CD4-positive, alpha-beta T cell (primary cell): ENCODE measurements around the gene COQ8B. TPM values are rescaled to one million over a fixed set of nuclear protein-coding genes. Genes with fewer than 3 reads are reported as not detected.

Experiments used
- ATAC-seq: fragments of 200-7000 bp; cut with Tn5 transposase; one replicate; pipeline ENCODE4 v1.10.0; 2022; ENCODE audit warnings: mild to moderate bottlenecking; ENCODE audit not compliant: poor library complexity
- CTCF ChIA-PET: fragments of 350-600 bp; sonication (Branson Sonifier 250); formaldehyde crosslinking; loops from one replicate; lab custom pipeline; 2021; ENCODE audit warnings: antibody characterized with exemption, inconsistent platforms; lab: Charles Lee
- POLR2A ChIA-PET: fragments of 350-600 bp; sonication (Branson Sonifier 250); formaldehyde crosslinking; loops from one replicate; lab custom pipeline; 2021; ENCODE audit warnings: antibody characterized with exemption, inconsistent platforms; lab: Charles Lee
- DNase-seq, 14 experiments: peaks; one replicate each; pipeline ENCODE4 v3.0.0-alpha.2; 2013 to 2020; ENCODE audit warnings: mixed read lengths in 2 of 14
- H3K27ac ChIP-seq, 2 donors: one replicate each; pipeline versions ENCODE4 v1.5.1 to v1.7.0; 2013; ENCODE audit warnings: low read length in 2 of 2, low read depth in 1 of 2, mild to moderate bottlenecking in 1 of 2
- H3K27me3 ChIP-seq, 2 experiments: 1 replicate in 1 of 2; 2 replicates in 1 of 2; pipeline versions ENCODE4 v1.6.1 to v1.7.0; 2013; ENCODE audit warnings: low read length in 2 of 2, control low read depth in 1 of 2, mild to moderate bottlenecking in 1 of 2, moderate library complexity in 1 of 2; ENCODE audit not compliant: insufficient read depth in 2 of 2, control insufficient read depth in 1 of 2
- H3K36me3 ChIP-seq: one replicate; pipeline ENCODE4 v1.6.1; 2013; ENCODE audit warnings: low read length, control low read depth; ENCODE audit not compliant: insufficient read depth
- H3K4me1 ChIP-seq: one replicate; pipeline ENCODE4 v1.6.1; 2013; ENCODE audit warnings: low read length, control low read depth; ENCODE audit not compliant: insufficient read depth
- H3K4me3 ChIP-seq: one replicate; pipeline ENCODE4 v1.5.1; 2013; ENCODE audit warnings: mild to moderate bottlenecking, low read length, moderate library complexity
- H3K9me3 ChIP-seq, 2 experiments: 1 replicate in 1 of 2; 2 replicates in 1 of 2; pipeline versions ENCODE4 v1.6.1 to v1.7.0; 2013; ENCODE audit warnings: low read length in 2 of 2, mild to moderate bottlenecking in 2 of 2, control low read depth in 1 of 2, moderate library complexity in 1 of 2; ENCODE audit not compliant: control insufficient read depth in 1 of 2, insufficient read depth in 1 of 2
- H3K27ac Mint-ChIP-seq: one replicate; pipeline ENCODE4 v1.8.0; 2020; ENCODE audit warnings: mixed read lengths
- H3K27me3 Mint-ChIP-seq: one replicate; pipeline ENCODE4 v1.8.0; 2021; ENCODE audit warnings: mixed read lengths
- H3K36me3 Mint-ChIP-seq: one replicate; pipeline ENCODE4 v1.8.0; 2021; ENCODE audit warnings: low read depth, mixed read lengths
- H3K4me1 Mint-ChIP-seq: one replicate; pipeline ENCODE4 v1.8.0; 2021; ENCODE audit warnings: low read depth, mixed read lengths
- H3K4me3 Mint-ChIP-seq: one replicate; pipeline ENCODE4 v1.8.0; 2020; ENCODE audit warnings: mild to moderate bottlenecking, mixed read lengths
- H3K9me3 Mint-ChIP-seq: one replicate; pipeline ENCODE4 v1.8.0; 2020; ENCODE audit warnings: mixed read lengths
- intact Hi-C, 2 experiments: fragments of 100-400 bp; cut with DNase I in 1 of 2; cut with micrococcal nuclease in 1 of 2; formaldehyde crosslinking; loops; one replicate each; pipeline versions ENCODE4 v1.15.1 to v1.9.0; 2023 to 2025; cut with DNase I, micrococcal nuclease
- total RNA-seq, 174 experiments: library from RNA in 2 of 174; stranded (reverse) in 2 of 174; gene quantifications; one replicate each; pipeline ENCODE4 v1.2.3 and lab custom pipeline; 2021 to 2026
- TF ChIP-seq, protein P1 (sequence below): fragments of 200-600 bp; IDR thresholded peaks from one replicate; pipeline ENCODE4 v1.8.0; 2022; ENCODE audit warnings: antibody characterized with exemption, mild to moderate bottlenecking

Gene COQ8B
- total RNA-seq, 2 experiments from 2014 or later = 16.4 to 18.3 TPM

DNA sequence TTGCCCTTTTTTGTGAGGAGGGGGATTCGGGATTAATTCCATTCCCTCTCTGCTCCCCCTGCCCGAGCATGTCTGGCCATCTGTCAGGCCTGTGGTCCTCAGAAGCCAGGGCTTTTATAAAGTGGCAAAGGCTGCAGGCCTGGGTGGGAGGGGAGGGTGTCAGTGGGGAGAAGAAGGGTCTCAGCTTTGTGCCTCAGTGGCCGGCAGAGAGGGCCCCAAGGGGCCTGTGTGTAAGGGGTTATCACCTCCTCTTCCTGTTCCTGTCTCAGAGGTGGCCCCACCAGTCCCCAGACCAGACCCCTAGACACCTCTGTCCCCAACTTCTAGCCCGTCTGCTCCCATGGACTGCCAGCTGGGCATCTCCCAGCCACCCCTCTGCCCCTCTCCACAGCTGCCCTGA lies 22.8 kb downstream of the COQ8B start:
- intact Hi-C loops = no loop called here
- no peak for ATAC-seq
- H3K9me3 Mint-ChIP-seq = no peaks in the 10 kb centered on the region

DNA sequence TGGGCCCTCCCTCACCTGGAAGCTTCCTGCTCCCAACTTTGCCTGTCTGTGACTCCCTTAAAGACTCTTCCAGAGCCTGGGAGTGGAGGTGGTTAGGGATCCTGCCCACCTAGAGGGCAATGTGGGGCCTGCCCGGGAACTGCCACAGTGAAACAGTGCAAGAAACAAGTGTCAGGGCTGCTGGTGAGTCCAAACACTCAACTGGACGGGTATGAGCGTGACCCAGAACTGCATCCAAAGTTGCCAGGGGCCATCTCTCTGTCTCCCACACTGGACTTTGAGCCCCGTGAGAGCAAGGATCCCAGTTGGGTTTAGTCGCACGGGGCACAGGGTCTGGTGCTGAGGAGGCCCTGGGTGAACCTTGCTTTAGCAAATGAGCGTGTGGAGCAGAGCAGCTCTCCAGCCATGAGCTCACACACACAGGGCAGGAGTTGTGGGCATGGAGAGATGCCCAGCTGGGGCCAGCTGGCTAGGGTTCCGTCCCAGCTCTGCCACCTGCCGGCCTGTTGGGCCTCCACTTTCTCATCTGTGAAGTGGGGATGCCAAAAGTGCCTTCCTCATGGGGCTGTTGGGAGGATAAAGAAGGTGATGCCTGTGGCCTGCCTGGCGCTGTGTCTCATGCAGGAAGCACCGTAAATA lies 23.4 kb downstream of the COQ8B start:
- Mint-ChIP-seq H3K36me3 (peaks cover 19% of the 10 kb centered on the region), H3K27ac (no peak overlapping the region), H3K4me3 (no peak overlapping the region), H3K9me3 (no peaks in the 10 kb centered on the region), H3K27me3 (no peaks in the 10 kb centered on the region), H3K4me1 (peaks cover 6% of the 10 kb centered on the region)
- TF ChIP-seq, protein P1, sequence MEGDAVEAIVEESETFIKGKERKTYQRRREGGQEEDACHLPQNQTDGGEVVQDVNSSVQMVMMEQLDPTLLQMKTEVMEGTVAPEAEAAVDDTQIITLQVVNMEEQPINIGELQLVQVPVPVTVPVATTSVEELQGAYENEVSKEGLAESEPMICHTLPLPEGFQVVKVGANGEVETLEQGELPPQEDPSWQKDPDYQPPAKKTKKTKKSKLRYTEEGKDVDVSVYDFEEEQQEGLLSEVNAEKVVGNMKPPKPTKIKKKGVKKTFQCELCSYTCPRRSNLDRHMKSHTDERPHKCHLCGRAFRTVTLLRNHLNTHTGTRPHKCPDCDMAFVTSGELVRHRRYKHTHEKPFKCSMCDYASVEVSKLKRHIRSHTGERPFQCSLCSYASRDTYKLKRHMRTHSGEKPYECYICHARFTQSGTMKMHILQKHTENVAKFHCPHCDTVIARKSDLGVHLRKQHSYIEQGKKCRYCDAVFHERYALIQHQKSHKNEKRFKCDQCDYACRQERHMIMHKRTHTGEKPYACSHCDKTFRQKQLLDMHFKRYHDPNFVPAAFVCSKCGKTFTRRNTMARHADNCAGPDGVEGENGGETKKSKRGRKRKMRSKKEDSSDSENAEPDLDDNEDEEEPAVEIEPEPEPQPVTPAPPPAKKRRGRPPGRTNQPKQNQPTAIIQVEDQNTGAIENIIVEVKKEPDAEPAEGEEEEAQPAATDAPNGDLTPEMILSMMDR = no peak
- ATAC-seq (no peak), DNase-seq (no peak)
- POLR2A ChIA-PET = interaction anchor here (1.1 kb wide), 1 partner anchor 23 kb away, joined by 4 read pairs; the partner anchor contains the start of genes COQ8B and ITPKC
- Histone ChIP-seq H3K4me1 (peaks cover 20% of the 10 kb centered on the region), H3K9me3 (no peaks in the 10 kb centered on the region), H3K27me3 (no peaks in the 10 kb centered on the region), H3K36me3 (peaks cover 17% of the 10 kb centered on the region), H3K4me3 (no peak overlapping the region), H3K27ac (no peak overlapping the region)
- intact Hi-C loops = no loop called here
- CTCF ChIA-PET = no interaction called here

More for the DNA sequence above, 22.8 kb downstream of the COQ8B start:
- no peak overlapping the region for H3K4me3 Mint-ChIP-seq
- no peaks in the 10 kb centered on the region for H3K9me3 ChIP-seq
- ChIA-PET POLR2A (interaction anchor here (1.1 kb wide), 1 partner anchor 23 kb away, joined by 4 read pairs; the partner anchor contains the start of genes COQ8B and ITPKC), CTCF (no interaction called here)
- no peaks in the 10 kb centered on the region for H3K27me3 ChIP-seq
- peaks cover 19% of the 10 kb centered on the region for H3K36me3 Mint-ChIP-seq
- no peak overlapping the region for H3K27ac ChIP-seq
- peaks cover 20% of the 10 kb centered on the region for H3K4me1 ChIP-seq
- H3K27me3 Mint-ChIP-seq = no peaks in the 10 kb centered on the region
- no peak overlapping the region for H3K4me3 ChIP-seq
- DNase-seq = no peak
- TF ChIP-seq, protein P1 = no peak
- peaks cover 6% of the 10 kb centered on the region for H3K4me1 Mint-ChIP-seq
- no peak overlapping the region for H3K27ac Mint-ChIP-seq
- H3K36me3 ChIP-seq = peaks cover 17% of the 10 kb centered on the region

DNA sequence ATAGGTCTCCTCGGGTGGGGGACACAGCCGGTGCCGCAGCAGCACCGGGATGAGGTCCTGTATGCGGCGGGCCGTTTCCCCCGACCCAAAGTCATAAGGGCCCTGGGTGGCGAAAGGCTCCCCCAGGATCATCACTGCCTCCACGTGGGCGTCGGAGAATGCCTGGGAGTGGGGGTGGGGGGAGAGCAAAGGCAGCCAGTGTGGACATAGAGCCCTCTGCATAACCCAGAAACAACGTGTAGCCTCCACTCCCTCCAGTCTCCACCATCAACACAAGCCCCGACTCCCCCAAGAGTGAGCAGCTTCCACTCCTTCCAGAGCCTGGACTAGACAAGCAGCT lies 24.5 kb downstream of the COQ8B start:
- ATAC-seq = no peak
- H3K36me3 Mint-ChIP-seq = peaks cover 19% of the 10 kb centered on the region
- TF ChIP-seq, protein P1 = no peak
- H3K4me3 Mint-ChIP-seq = no peak overlapping the region
- Histone ChIP-seq H3K27ac (no peak overlapping the region), H3K36me3 (peaks cover 17% of the 10 kb centered on the region), H3K4me3 (no peak overlapping the region), H3K9me3 (no peaks in the 10 kb centered on the region), H3K4me1 (peaks cover 20% of the 10 kb centered on the region), H3K27me3 (no peaks in the 10 kb centered on the region)
- no peaks in the 10 kb centered on the region for H3K9me3 Mint-ChIP-seq
- DNase-seq = no peak
- intact Hi-C loops = no loop called here
- no peaks in the 10 kb centered on the region for H3K27me3 Mint-ChIP-seq
- ChIA-PET POLR2A (no interaction called here), CTCF (no interaction called here)
- peaks cover 6% of the 10 kb centered on the region for H3K4me1 Mint-ChIP-seq
- no peak overlapping the region for H3K27ac Mint-ChIP-seq
